AG09319 (cell line): ENCODE results near the gene MAEA.

Experiments used
- DNase-seq: peaks from one replicate; pipeline ENCODE4 v3.0.0-alpha.2; 2010; ENCODE audit warnings: low read depth; ENCODE audit errors: extremely low read depth
- TF ChIP-seq, protein P1 (sequence below): IDR thresholded peaks from 2 replicates; pipeline ENCODE4 v1.5.1; 2011; ENCODE audit warnings: low read depth, mild to moderate bottlenecking, inconsistent platforms, low read length, moderate library complexity

The MAEA gene

DNA sequence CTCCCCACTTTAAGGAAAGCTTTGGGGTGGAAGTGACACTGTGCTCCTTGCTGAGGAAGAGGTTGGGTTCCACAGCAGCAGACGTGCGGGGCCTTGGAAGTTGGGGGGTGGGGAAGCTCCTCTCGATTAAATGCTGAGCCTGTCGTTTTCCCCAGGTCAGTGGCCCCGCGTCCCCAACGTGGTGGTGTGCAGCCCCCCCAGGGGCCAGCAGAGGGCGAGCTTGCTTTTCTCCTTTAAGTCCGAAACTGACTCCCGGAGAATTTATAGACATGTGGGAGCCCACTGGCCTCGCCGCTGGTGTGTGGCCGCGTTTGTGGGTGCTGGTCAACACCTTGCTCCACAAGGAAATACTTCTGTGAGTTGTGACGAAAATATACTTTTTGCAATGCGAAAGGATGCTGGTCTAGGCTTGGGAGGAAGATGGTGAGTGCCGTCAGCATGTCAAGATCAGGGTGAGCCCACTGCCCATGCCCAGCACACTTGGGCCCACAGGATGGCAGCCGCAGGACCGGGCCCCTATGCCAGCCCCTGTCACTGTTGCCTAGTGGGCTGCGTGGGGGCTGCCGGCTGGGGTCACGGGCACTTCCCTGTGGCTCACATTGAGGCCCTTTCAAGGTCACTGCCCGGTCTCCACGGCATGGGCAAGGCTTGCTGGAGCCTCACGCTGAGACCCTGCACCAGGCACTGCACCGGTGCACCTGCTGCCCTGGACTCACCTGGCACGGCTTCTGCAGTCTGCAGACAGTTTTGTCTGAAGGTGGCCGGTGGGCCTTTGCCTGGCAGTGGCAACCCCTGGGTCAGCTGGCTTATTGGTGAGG, 66.7 kb downstream of the MAEA start:
- TF ChIP-seq, protein P1, sequence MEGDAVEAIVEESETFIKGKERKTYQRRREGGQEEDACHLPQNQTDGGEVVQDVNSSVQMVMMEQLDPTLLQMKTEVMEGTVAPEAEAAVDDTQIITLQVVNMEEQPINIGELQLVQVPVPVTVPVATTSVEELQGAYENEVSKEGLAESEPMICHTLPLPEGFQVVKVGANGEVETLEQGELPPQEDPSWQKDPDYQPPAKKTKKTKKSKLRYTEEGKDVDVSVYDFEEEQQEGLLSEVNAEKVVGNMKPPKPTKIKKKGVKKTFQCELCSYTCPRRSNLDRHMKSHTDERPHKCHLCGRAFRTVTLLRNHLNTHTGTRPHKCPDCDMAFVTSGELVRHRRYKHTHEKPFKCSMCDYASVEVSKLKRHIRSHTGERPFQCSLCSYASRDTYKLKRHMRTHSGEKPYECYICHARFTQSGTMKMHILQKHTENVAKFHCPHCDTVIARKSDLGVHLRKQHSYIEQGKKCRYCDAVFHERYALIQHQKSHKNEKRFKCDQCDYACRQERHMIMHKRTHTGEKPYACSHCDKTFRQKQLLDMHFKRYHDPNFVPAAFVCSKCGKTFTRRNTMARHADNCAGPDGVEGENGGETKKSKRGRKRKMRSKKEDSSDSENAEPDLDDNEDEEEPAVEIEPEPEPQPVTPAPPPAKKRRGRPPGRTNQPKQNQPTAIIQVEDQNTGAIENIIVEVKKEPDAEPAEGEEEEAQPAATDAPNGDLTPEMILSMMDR = peak; percentile 86

DNA sequence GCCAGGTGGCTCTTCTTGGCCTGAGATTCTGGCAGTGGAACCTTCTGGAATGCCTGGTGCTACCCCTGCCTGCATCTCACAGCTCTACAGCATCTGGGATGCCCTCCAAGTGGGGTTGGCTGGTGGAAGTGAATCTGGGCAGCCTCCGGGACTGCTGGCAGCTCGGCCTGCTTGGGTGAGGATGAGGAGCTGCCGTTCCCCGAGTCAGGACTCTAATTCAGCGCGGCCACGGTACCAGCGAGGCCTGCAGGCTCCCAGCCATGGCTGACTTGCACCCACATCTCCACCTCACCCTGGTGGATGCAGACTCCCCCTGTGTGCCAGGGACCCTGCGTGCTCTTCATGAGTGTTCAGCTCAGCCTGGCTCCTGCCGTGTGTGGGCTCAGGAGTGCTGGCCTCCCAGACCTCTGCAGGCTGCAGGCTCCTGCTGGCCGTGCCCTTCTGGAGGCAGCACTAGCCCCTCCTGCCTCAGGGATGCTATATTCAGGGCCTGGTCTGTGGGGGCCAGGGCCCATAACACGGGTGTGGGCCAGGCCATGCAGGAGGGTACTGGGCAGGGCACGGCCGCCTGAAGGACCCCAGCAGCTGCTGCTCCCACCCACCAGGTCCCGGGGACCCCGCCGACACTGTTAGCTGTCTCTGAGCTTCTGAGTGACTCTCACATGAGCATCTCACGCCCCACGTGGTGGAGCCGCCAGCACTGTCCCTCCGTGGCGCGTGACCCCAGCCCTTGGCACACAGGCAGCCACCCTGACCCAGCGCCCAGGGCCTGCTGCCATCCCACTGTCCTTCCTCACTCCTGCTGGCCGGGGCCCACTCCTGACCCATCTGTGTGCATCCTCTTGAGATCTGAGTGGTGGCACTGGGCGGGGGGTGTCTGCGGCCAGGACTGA, 67.9 kb downstream of the MAEA start:
- TF ChIP-seq, protein P1 = no peak
- no peak for DNase-seq

More for the DNA sequence above, 66.7 kb downstream of the MAEA start:
- DNase-seq = no peak

DNA sequence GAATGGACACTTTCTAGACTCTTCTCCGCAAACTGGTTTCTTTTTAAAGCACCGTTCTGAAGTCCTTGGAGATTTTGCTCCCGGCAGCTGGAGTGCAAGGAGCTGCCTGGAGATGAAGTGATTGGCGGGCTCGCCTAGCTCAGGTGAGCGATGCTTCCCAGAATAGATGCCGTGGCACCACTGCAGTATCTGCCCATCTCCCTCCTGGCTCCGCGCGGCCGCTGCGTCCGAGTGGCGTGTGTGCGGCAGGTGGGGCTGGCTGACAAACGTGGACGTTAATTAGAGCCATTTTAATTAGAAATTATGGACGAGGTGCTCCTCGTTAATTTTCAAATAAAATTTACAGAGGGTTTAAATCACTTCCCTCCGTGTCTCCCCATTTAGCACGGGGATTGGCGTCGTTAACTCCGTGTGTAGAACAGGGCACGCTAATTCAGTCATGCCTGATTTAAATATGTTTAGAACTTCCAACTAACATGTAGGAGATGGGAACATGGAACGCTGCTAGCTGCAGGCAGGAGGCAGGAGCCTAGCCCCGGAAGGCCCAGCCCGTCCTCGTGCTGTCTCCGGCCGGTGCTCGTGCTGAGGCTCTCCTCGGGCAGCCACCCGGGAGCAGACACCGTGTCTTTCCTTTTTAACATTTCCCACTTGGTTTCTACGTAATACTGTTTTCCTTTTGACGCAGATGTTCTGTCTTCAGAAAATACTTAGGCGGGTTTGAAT, 68.9 kb downstream of the MAEA start:
- DNase-seq = no peak
- TF ChIP-seq, protein P1 = no peak

DNA sequence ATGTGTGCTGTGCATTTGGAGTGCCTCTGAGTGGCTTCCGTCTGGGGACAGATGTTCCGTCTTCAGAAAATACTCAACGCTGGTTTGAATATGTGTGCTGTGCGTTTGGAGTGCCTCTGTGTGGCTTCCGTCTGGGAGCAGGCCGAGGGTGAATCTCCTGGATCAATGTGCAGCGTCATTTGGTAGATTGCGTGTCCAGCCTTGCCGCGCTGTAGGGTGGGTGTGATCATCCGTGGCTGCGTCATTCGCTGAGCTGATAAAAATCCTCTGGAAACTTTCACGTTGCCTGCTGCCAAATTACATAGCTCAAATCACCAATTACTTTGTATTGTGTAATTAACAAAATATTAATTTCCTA, 69.4 kb downstream of the MAEA start:
- DNase-seq = no peak
- TF ChIP-seq, protein P1 = no peak

DNA sequence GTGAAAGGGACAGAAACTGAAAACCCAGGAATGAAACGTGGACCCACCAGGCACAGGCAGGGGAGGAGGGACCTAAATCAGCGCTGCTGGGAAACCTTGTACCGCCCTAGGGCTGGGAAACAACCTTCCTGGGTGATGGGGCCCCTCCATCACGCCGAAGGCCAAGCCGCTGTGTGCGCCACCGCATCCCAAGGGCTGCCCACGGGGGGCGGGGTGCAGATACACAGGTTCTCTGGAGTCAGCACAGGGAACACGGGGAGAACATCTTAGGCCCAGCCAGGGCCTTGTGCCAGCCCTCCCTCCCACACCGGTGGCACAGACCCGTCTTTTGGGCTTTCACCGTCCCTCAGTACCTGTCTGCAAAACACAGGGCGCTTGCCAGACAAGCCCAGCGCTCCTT, 70.3 kb downstream of the MAEA start:
- TF ChIP-seq, protein P1 = no peak
- DNase-seq = no peak

DNA sequence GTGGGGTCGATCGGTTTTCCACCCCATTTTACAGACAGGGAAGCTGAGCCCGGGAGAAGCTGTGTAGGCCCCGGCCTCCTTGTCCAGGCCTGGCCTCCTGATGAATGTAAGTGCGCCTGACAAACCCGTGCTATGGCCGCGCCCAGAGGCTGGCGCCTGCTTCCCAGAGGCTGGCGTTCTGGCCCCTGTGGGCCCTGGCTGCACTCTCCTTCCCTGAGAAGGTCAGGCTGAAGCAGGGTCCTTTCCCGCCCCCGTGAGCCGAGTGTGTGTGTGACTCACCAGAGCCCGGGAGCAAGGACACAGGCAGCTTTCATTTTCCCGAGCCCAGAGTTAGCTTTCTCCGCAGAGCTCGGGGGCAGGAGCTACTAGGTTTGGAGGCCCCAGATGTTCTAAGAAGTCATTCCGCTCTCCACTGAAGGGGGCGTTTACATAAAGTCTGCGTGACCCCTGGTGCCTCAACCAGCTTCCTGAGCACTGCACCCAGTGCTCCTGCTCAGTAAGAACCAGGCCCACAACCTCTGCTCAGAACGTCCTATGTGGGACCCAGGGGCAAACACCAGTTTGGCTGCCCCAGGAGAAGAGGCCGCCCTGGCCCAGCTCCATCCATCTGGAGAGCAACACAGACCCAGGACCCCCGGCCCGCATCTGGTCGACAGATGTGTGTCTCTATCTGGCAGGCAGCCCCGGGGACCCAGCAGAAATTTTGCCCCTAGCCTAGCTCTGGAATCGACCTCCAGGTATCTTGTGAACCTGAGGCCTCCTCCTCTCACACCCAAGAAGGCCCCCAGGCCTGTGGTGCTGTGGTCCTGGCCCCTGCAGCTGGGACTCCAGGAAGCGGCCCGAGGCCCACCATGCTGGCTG, 71.0 kb downstream of the MAEA start:
- no peak for DNase-seq
- TF ChIP-seq, protein P1 = no peak
